ENCODE measurements around the gene OCA2.

GRCh38 chr15:27752691-27753090 lies 346.4 kb downstream of the OCA2 start:
- TF ChIP-seq POLR2A (IDR thresholded peaks at IDR 0.05) (no peak), POLR2AphosphoS5 (IDR thresholded peaks at IDR 0.05) (no peak), EP300 (IDR thresholded peaks at IDR 0.05) (no peak)
- TF ChIP-seq, protein P1, sequence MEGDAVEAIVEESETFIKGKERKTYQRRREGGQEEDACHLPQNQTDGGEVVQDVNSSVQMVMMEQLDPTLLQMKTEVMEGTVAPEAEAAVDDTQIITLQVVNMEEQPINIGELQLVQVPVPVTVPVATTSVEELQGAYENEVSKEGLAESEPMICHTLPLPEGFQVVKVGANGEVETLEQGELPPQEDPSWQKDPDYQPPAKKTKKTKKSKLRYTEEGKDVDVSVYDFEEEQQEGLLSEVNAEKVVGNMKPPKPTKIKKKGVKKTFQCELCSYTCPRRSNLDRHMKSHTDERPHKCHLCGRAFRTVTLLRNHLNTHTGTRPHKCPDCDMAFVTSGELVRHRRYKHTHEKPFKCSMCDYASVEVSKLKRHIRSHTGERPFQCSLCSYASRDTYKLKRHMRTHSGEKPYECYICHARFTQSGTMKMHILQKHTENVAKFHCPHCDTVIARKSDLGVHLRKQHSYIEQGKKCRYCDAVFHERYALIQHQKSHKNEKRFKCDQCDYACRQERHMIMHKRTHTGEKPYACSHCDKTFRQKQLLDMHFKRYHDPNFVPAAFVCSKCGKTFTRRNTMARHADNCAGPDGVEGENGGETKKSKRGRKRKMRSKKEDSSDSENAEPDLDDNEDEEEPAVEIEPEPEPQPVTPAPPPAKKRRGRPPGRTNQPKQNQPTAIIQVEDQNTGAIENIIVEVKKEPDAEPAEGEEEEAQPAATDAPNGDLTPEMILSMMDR (IDR thresholded peaks at IDR 0.05) = no peak
